Activated CD4-positive, alpha-beta T cell treated with anti-CD3 and anti-CD28 coated beads, Interleukin-2, Interleukin-6, amounts not matched to agents 100 ng/mL and 50 ng/mL, durations not matched to agents 16 hours and 8 hours (primary cell): ENCODE measurements around the gene PTOV1.

Experiments
- DNase-seq: peaks from one replicate; pipeline ENCODE4 v3.0.0-alpha.2; 2020

PTOV1 gene

GRCh38 chr19:49861107-49861506, 10.1 kb downstream of the PTOV1 start:
- DNase-seq = no peak

- DNase-seq = no peak
Observed at GRCh38 chr19:49861541-49862378, 10.8 kb downstream of the PTOV1 start.

GRCh38 chr19:49862391-49863253, 11.7 kb downstream of the PTOV1 start:
- no peak for DNase-seq

GRCh38 chr19:49863254-49863934, 12.4 kb downstream of the PTOV1 start:
- no peak for DNase-seq

- no peak for DNase-seq
Observed at GRCh38 chr19:49863935-49864320, 13.0 kb downstream of the PTOV1 start.

- no peak for DNase-seq
Observed at GRCh38 chr19:49864890-49865289, 13.9 kb downstream of the PTOV1 start.

- peak; percentile 88 for DNase-seq
Observed at GRCh38 chr19:49866933-49867782, 16.2 kb downstream of the PTOV1 start, which contains the start of gene PNKP. Gene PNKP, minus strand, starts transcription at chr19:49867576. Its CDS starts 372 bp downstream, at chr19:49867204.

- DNase-seq = no peak
Observed at GRCh38 chr19:49869009-49869483, 18.1 kb downstream of the PTOV1 start.

GRCh38 chr19:49869484-49870308, 18.7 kb downstream of the PTOV1 start:
- peak; percentile 98 for DNase-seq

- DNase-seq = no peak
Observed at GRCh38 chr19:49870309-49870901, 19.4 kb downstream of the PTOV1 start.

GRCh38 chr19:49871349-49871985, 20.5 kb downstream of the PTOV1 start:
- no peak for DNase-seq

- DNase-seq = no peak
Observed at GRCh38 chr19:49872245-49873128, 21.5 kb downstream of the PTOV1 start.

GRCh38 chr19:49873129-49873521, 22.2 kb downstream of the PTOV1 start:
- no peak for DNase-seq

- no peak for DNase-seq
Observed at GRCh38 chr19:49873834-49874233, 22.9 kb downstream of the PTOV1 start.

- DNase-seq = no peak
Observed at GRCh38 chr19:49874503-49875157, 23.7 kb downstream of the PTOV1 start.

- no peak for DNase-seq
Observed at GRCh38 chr19:49875177-49875576, 24.2 kb downstream of the PTOV1 start.

GRCh38 chr19:49875857-49876421, 25.0 kb downstream of the PTOV1 start:
- DNase-seq = peak; percentile 69

- DNase-seq = peak; percentile 99
Observed at GRCh38 chr19:49876422-49877019, 25.6 kb downstream of the PTOV1 start.
